Heart right ventricle (tissue), 16 donors: ENCODE measurements around the gene VTI1A. TPM values are rescaled to one million over a fixed set of nuclear protein-coding genes. Genes with fewer than 3 reads are reported as not detected.

Experiments
- ATAC-seq, 8 donors: fragments of 200-7000 bp; cut with Tn5 transposase; one replicate each; pipeline ENCODE4 v1.9.1; 2020; ENCODE audit warnings: mild to moderate bottlenecking in 8 of 8, moderate library complexity in 8 of 8, moderate number of reproducible peaks in 1 of 8
- DNase-seq, 2 donors: peaks; one replicate each; pipeline ENCODE4 v3.0.0-alpha.2; 2020
- H3K27ac ChIP-seq, 10 donors: fragments of 200-600 bp; sonication (generic) in 2 of 10; one replicate each; pipeline versions ENCODE4 v1.5.0 to v1.8.0; 2020 to 2022; ENCODE audit warnings: mild to moderate bottlenecking in 3 of 10
- H3K27me3 ChIP-seq, 7 donors: fragments of 200-600 bp; one replicate each; pipeline ENCODE4 v1.8.0; 2021 to 2022; ENCODE audit warnings: mild to moderate bottlenecking in 2 of 7
- H3K36me3 ChIP-seq, 9 donors: fragments of 200-600 bp; sonication (generic) in 1 of 9; one replicate each; pipeline versions ENCODE4 v1.5.0 to v1.8.0; 2020 to 2022; ENCODE audit warnings: mild to moderate bottlenecking in 2 of 9
- H3K4me1 ChIP-seq, 9 donors: fragments of 200-600 bp; sonication (generic) in 1 of 9; one replicate each; pipeline versions ENCODE4 v1.5.0 to v1.8.0; 2020 to 2022; ENCODE audit warnings: mild to moderate bottlenecking in 4 of 9
- H3K4me3 ChIP-seq, 10 donors: fragments of 200-600 bp; sonication (generic) in 2 of 10; one replicate each; pipeline versions ENCODE4 v1.5.0 to v1.8.0; 2020 to 2022; ENCODE audit warnings: mild to moderate bottlenecking in 7 of 10, moderate library complexity in 2 of 10
- H3K9me3 ChIP-seq, 11 donors: fragments of 200-600 bp in 10 of 11; sonication (generic) in 2 of 11; one replicate each; pipeline versions ENCODE4 v1.5.0 to v1.8.0; 2013 to 2022; ENCODE audit warnings: mild to moderate bottlenecking in 2 of 11, control low read depth in 1 of 11, moderate library complexity in 1 of 11
- WGBS, 2 donors: extraction: QIAGEN DNeasy Blood & Tissue Kit; methylation state at CpG; one replicate each; pipeline ENCODE4 v1.1.7; 2013; ENCODE audit warnings: inconsistent platforms in 1 of 2; 5-methylcytosine and 5-hydroxymethylcytosine counted together
- intact Hi-C, 10 donors: fragments of 100-400 bp; cut with DNase I; formaldehyde crosslinking; loops; one replicate each; pipeline versions ENCODE4 v1.11.1 to v1.14.2; 2022
- polyA plus RNA-seq, 2 donors: library from polyadenylated mRNA; stranded (reverse); fragments of 200-250 nt; gene quantifications; one replicate each; pipeline ENCODE4 v1.2.3, GENCODE V29; 2013
- total RNA-seq, 10 donors: library from RNA; stranded (reverse); fragmentation: NEBNext Ultra II Directional in 3 of 10; extraction: Animal tissue kit (Norgen Biotek cat#: 25700) in 3 of 10; gene quantifications; one replicate each; pipeline versions ENCODE4 v1.2.1 to v1.2.4, GENCODE V29; 2021 to 2023
- TF ChIP-seq, protein P1 (sequence below), 9 donors: fragments of 200-600 bp; sonication (generic) in 2 of 9; IDR thresholded peaks; one replicate each; pipeline versions ENCODE4 v1.5.0 to v1.8.0; 2021 to 2022; ENCODE audit warnings: antibody characterized with exemption in 9 of 9, mild to moderate bottlenecking in 5 of 9, moderate library complexity in 1 of 9
- donor health status: Arrhythmogenic right ventricular cardiomyopathy.
- donor health status: ischemic (EF 13 %, LVEDD 7.1; RV severe dilation, severe dysfunction).
- donor health status: healthy with polysubstance abuse.
- donor health status: DM: no; HTN: yes; CAD: no.
- donor health status: DM: no; HTN: no; CAD: no.
- donor health status: ischemic (EF 25% LVEDD 6.9; RV normal size, moderate dysfunction).
- donor health status: ischemic (EF 25% LVEDD 5.7; RV mildly dilated, moderate dysfunction).
- donor health status: healthy.
- donor health status: DM: yes; HTN: yes; CAD: no.
- donor health status: Ischemic cardiomyopathy.
- donor health status: ischemic (EF 35%, LVEDD 5.7; RV mildly dilated, moderate dysfunction).
- donor health status: nonischemic (EF 11% LVEDD 7.7; RV severe dilation, severe dysfunction).
- donor health status: DM: yes; HTN: yes; CAD: no.
- donor health status: PGD.
- donor health status: ischemic (EF 29% LVEDD 5.4; RV normal size, mild dysfunction).
- donor health status: nonischemic (EF 23%, LVEDD 6.1; RV moderate dilation, normal function).

VTI1A gene
- total and polyA plus RNA-seq, 12 donors: 6.2 to 24.5 (median 20.6) TPM

DNA sequence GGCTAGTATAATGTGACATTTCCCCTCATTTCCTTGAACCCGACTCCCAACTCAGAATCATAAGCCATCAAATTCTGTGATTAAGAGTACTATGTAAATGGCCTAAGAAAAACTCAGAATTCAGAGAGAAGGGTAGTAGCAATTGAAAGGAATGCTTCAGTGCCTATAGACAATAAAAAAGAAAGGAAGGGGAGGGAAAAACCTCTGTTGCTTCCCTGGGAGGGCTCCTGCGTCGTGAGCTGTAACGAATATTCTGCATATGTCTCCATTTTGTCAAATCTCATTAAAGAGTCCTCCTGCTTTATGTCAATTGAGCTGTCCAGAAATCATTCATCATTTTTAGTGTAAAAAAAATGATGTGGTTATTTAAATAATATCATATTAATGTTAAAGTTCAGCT is 223.0 kb downstream of the VTI1A start:
- H3K4me1 ChIP-seq: no peaks in the 10 kb centered on the region
- ATAC-seq (no peak), DNase-seq (no peak)
- H3K36me3 ChIP-seq: peaks cover 0 to 31% (median 0%) of the 10 kb centered on the region in 9 donors
- no peak overlapping the region for H3K27ac ChIP-seq
- WGBS, 2 donors: 95 to 97% methylated on average over 4 of the region's 4 CpGs
- intact Hi-C loops: no loop called here
- no peaks in the 10 kb centered on the region for H3K27me3 ChIP-seq
- TF ChIP-seq, protein P1, sequence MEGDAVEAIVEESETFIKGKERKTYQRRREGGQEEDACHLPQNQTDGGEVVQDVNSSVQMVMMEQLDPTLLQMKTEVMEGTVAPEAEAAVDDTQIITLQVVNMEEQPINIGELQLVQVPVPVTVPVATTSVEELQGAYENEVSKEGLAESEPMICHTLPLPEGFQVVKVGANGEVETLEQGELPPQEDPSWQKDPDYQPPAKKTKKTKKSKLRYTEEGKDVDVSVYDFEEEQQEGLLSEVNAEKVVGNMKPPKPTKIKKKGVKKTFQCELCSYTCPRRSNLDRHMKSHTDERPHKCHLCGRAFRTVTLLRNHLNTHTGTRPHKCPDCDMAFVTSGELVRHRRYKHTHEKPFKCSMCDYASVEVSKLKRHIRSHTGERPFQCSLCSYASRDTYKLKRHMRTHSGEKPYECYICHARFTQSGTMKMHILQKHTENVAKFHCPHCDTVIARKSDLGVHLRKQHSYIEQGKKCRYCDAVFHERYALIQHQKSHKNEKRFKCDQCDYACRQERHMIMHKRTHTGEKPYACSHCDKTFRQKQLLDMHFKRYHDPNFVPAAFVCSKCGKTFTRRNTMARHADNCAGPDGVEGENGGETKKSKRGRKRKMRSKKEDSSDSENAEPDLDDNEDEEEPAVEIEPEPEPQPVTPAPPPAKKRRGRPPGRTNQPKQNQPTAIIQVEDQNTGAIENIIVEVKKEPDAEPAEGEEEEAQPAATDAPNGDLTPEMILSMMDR (IDR thresholded peaks at IDR 0.05): no peak
- no peak overlapping the region for H3K4me3 ChIP-seq
- no peaks in the 10 kb centered on the region for H3K9me3 ChIP-seq

DNA sequence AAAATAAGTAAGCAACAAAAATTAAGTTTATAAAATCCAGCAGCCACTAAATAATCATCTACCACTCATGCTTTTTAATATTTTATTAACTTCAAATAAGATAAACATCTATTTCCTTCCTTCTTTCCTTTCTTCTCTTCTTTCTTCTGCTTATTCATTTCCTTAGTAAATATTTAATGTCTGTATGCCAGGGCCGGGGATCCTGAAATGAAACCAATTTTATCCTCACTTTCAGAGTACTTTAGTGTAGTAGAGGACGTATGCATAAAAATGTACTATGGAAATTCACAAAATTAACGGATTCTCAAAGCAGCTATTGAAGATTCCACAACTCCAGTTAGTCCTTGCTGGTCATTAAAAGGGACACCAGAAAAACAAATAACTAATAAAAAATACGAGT is 224.7 kb downstream of the VTI1A start:
- intact Hi-C loops: no loop called here
- TF ChIP-seq, protein P1 (IDR thresholded peaks at IDR 0.05): no peak
- ATAC-seq (no peak), DNase-seq (no peak)
- Histone ChIP-seq H3K9me3 (no peaks in the 10 kb centered on the region), H3K4me3 (no peak overlapping the region), H3K4me1 (no peaks in the 10 kb centered on the region), H3K27ac (no peak overlapping the region), H3K36me3 (peaks cover 0 to 31% (median 0%) of the 10 kb centered on the region in 9 donors), H3K27me3 (no peaks in the 10 kb centered on the region)
- 91 to 93% methylated on average over 4 of the region's 4 CpGs for WGBS, 2 donors

- 97% methylated on average over 5 of the region's 5 CpGs for WGBS, 2 donors
- TF ChIP-seq, protein P1 (IDR thresholded peaks at IDR 0.05): no peak
- Histone ChIP-seq H3K4me3 (no peak overlapping the region), H3K36me3 (peaks cover 0 to 37% (median 0%) of the 10 kb centered on the region in 9 donors), H3K4me1 (no peaks in the 10 kb centered on the region), H3K27ac (no peak overlapping the region), H3K27me3 (no peaks in the 10 kb centered on the region), H3K9me3 (no peaks in the 10 kb centered on the region)
- ATAC-seq (no peak), DNase-seq (no peak)
- intact Hi-C loops: no loop called here
These were observed 225.7 kb downstream of the VTI1A start for GRCh38 chr10:112672706-112673105.

GRCh38 chr10:112675560-112676083 is 228.6 kb downstream of the VTI1A start:
- H3K9me3 ChIP-seq: no peaks in the 10 kb centered on the region
- DNase-seq: no peak
- TF ChIP-seq, protein P1 (IDR thresholded peaks at IDR 0.05): no peak
- no peaks in the 10 kb centered on the region for H3K4me1 ChIP-seq
- 96 to 97% methylated on average over 10 of the region's 10 CpGs for WGBS, 2 donors
- H3K4me3 ChIP-seq: no peak overlapping the region
- no peak for ATAC-seq
- H3K36me3 ChIP-seq: peaks cover 0 to 12% (median 0%) of the 10 kb centered on the region in 9 donors
- no peak overlapping the region for H3K27ac ChIP-seq
- intact Hi-C loops: no loop called here
- no peaks in the 10 kb centered on the region for H3K27me3 ChIP-seq
